PFSK-1 (cell line): ENCODE data around the gene HACD3.

Experiments used
- FOXP2 ChIP-seq: optimal IDR thresholded peaks from 2 replicates; pipeline ENCODE3; 2011; ENCODE audit warnings: borderline replicate concordance, control low read depth, inconsistent platforms; ENCODE audit not compliant: insufficient read depth; ENCODE audit errors: extremely low read length, extremely low read depth
- POLR2AphosphoS5 ChIP-seq: IDR thresholded peaks from 2 replicates; pipeline ENCODE4 v1.6.1; 2012; ENCODE audit warnings: low read depth, mild to moderate bottlenecking, control low read depth, low read length, moderate library complexity
- SIN3A ChIP-seq: IDR thresholded peaks from 2 replicates; pipeline ENCODE4 v1.6.1; 2012; ENCODE audit warnings: mild to moderate bottlenecking, low read length, moderate library complexity, borderline replicate concordance; ENCODE audit not compliant: insufficient read depth
- TAF1 ChIP-seq: IDR thresholded peaks from 2 replicates; pipeline ENCODE4 v1.6.1; 2012; ENCODE audit warnings: low read length, control low read depth, borderline replicate concordance; ENCODE audit not compliant: insufficient read depth
- TF ChIP-seq, protein P1 (sequence below), 2 experiments: IDR thresholded peaks; 2 replicates each; pipeline versions ENCODE4 v1.6.1 to v1.8.0; 2011 to 2012; ENCODE audit warnings: low read depth in 2 of 2, low read length in 2 of 2, control low read depth in 1 of 2, inconsistent platforms in 1 of 2, mild to moderate bottlenecking in 1 of 2, moderate library complexity in 1 of 2; ENCODE audit not compliant: insufficient read depth in 1 of 2

Gene HACD3

DNA sequence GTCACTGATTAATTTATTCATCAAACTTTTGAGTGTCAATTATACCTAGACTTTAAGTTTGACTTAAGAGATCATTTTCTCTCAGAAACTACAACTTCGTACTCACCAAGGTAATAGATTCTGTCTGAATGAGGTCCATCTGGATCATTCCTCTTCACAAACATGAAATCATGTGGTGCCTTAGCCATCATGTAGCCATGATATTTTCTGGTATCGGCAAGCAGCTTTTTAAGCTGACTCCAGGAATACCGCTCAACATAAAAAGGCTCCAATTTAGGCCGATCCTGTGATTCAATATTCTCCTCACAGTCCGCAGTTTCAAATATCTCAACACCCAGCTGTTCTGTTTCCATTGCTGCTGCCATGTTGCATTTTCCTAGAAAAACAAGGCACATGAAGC lies 18.1 kb upstream of the HACD3 start:
- TF ChIP-seq POLR2AphosphoS5 (no peak), FOXP2 (no peak), TAF1 (no peak), SIN3A (no peak)
- TF ChIP-seq, protein P1, sequence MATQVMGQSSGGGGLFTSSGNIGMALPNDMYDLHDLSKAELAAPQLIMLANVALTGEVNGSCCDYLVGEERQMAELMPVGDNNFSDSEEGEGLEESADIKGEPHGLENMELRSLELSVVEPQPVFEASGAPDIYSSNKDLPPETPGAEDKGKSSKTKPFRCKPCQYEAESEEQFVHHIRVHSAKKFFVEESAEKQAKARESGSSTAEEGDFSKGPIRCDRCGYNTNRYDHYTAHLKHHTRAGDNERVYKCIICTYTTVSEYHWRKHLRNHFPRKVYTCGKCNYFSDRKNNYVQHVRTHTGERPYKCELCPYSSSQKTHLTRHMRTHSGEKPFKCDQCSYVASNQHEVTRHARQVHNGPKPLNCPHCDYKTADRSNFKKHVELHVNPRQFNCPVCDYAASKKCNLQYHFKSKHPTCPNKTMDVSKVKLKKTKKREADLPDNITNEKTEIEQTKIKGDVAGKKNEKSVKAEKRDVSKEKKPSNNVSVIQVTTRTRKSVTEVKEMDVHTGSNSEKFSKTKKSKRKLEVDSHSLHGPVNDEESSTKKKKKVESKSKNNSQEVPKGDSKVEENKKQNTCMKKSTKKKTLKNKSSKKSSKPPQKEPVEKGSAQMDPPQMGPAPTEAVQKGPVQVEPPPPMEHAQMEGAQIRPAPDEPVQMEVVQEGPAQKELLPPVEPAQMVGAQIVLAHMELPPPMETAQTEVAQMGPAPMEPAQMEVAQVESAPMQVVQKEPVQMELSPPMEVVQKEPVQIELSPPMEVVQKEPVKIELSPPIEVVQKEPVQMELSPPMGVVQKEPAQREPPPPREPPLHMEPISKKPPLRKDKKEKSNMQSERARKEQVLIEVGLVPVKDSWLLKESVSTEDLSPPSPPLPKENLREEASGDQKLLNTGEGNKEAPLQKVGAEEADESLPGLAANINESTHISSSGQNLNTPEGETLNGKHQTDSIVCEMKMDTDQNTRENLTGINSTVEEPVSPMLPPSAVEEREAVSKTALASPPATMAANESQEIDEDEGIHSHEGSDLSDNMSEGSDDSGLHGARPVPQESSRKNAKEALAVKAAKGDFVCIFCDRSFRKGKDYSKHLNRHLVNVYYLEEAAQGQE (IDR thresholded peaks at IDR 0.05; ENCODE audit: insufficient read depth in 1 of 2, low read depth in 2 of 2, low read length in 2 of 2) = no peak

DNA sequence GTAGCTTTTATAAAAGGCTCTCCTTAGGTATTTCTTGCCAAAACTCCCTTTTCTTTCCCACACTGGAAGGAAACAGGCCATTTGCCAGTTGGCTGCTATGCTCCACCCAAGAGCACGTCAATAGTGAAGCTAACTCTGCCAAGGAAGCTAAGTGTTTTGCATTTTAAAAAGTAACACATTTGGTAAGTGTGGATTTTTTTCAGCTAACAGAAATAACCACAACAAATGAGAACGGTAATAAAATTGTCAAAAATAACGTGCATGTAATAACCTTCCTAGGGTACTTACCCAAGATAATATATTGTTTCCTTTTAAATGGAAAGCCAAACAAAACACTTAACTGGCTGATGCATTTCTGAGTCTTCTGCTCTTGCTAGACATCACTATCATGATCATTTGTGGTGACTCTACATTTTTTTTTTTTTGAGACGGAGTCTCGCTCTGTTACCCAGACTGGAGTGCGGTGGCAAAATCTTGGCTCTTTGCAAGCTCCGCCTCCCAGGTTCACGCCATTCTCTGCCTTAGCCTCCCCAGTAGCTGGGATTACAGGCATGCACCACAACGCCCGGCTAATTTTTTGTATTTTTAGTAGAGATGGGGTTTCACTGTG lies 17.4 kb upstream of the HACD3 start:
- TF ChIP-seq TAF1 = no peak

DNA sequence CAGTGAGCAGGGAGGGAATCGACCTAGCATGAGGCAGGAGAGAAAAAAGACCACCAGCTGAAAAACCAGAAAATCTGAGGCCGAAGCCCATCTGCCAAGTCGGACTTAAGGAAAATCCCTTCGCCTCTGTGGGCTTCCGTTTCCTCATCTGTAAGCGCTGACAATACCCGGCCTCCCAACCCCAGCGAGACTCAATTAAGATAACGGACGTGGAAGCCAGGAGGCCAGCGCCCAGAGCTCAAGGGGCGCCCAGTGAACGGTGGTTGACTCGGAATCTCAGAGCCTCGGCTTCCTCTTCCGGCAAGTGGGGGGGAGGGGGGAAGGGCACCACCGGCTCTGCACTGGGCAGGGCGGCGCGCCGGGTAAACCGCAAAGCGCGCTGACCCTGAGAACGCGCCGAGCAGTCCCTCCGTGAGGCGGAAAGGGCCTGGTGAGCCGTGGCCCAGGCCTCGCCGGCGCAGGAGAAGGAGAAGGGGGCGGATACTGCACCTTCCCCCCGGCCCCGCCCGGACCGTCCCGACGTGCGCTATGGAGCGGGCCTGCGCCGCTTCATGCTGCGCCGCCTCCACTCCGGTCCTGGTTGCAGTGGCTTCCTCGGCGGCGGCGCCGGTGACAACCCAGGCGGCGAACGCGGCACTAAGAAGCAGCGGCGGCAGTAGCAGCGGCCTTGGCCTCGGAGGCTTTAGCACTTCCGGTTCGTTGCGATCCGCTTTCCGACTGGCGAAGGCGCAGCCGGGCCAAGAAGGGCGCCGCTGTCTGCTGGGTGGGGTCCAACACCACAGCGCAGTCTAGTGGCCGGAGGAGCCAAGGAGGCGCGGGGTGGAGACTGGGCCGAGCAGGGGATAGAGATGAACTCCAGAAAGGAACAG lies 13.0 kb upstream of the HACD3 start, which contains the start of gene DPP8:
Gene DPP8, minus strand, starts transcription at position 693 of the 869 bp plus-strand sequence. CDS start 5,136 bp downstream, outside the sequence.
- TF ChIP-seq FOXP2 = peak; percentile 81
- TF ChIP-seq, protein P1 (IDR thresholded peaks at IDR 0.05; ENCODE audit: insufficient read depth in 1 of 2, low read depth in 2 of 2, low read length in 2 of 2) = peak in 1 of 2 experiments; percentile 34; a peak in 2 of 4 replicates
- peak; percentile 84; the same call in 1 of the 2 replicates for TF ChIP-seq TAF1
- peak; percentile 98 for TF ChIP-seq POLR2AphosphoS5
- peak; percentile 61; the same call in 1 of the 2 replicates for TF ChIP-seq SIN3A

DNA sequence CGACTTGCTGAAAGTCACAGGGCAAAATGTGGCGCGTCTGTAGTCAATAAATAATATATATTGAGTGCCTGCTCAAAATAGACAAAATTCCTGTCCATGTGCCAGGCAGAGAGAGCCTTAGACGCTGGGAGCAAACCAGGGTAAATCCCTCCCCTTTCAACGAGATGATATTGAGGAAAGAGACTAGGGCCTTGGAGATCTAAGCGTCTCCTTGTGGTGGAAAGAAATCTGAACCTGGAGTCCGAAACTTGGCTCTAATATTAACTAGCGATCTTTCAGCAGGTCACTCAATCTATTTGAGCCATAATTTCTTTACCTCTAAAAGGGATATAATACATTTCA lies 12.4 kb upstream of the HACD3 start:
- TF ChIP-seq FOXP2 (no peak), POLR2AphosphoS5 (no peak), TAF1 (no peak), SIN3A (no peak)
- TF ChIP-seq, protein P1 (IDR thresholded peaks at IDR 0.05; ENCODE audit: insufficient read depth in 1 of 2, low read depth in 2 of 2, low read length in 2 of 2) = no peak; a peak in 1 of 4 replicates

DNA sequence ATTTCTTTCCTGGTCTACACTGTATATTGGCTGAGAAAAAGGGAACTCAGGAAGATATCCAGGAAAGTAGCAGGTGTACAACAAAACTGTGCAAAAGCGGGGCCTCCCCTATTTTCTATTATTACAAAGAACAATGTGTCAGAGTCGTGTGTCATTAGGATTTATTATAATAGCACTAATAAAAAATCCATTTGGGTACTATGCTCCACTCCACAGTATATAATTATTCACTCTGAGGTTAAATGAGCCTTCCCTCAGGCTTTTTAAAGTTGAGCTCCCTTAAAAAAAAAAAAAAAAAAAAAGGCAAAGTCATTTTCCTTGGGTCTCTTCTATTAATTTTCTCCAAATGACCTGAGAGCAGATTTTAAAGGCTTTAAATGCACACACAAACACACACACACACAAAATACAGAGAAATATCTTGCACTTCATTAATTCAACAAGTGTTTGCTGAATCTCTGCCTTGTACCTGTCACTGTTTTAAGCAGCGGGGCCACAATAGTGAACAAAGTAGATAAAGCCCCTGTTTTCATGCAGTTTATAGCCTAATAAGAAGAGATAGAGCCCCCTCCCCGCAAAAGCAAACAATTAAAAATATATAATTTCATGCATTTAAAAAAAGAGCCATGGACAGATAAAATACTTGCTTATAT lies 11.5 kb upstream of the HACD3 start:
- TF ChIP-seq SIN3A (no peak), FOXP2 (no peak), TAF1 (no peak), POLR2AphosphoS5 (no peak)
- TF ChIP-seq, protein P1 (IDR thresholded peaks at IDR 0.05; ENCODE audit: insufficient read depth in 1 of 2, low read depth in 2 of 2, low read length in 2 of 2) = no peak
